Erythroblast (primary cell): ENCODE results near the gene CHFR.

ENCODE experiments used
- GATA1 ChIP-seq: IDR thresholded peaks from 2 replicates; pipeline ENCODE4 v1.6.1; 2011; ENCODE audit warnings: low read depth, mild to moderate bottlenecking, control low read depth, low read length, moderate library complexity
- POLR2A ChIP-seq: IDR thresholded peaks from 2 replicates; pipeline ENCODE4 v1.6.1; 2011; ENCODE audit warnings: mild to moderate bottlenecking, low read length

DNA sequence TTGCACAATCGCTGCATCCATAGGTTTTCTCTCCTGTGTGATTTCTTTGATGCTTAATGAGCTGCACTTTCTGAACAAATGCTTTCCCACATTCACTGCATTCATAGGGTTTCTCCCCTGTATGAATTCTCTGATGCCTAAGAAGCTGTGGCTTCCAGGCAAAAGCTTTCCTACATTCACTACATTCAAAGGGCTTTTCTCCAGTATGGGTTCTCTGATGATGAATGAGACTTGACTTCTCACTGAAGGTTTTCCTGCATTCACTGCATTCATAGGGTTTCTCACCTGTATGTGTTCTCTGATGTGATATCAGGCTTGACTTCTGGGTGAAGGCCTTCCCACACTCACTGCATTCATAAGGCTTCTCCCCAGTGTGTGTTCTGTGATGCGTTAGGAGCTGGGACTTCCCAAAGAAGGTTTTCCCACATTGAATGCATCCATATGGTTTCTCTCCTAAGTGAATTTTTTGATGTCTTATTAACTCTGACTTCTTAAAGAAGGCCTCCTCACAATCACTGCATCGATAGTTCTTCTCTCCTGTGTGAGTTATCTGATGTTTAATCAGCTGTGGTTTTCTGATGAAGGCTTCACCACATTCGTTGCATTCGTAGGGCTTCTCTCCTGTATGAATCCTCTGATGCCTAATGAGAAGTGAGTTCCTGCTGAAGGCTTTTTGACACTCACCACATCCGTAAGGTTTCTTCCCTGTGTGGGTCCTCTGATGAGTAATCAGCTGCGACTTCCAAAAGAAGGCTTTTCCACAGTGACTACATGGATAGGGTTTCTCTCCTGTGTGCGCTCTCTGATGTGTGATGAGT, 38.4 kb upstream of the CHFR start:
- no peak for TF ChIP-seq POLR2A
- no peak for TF ChIP-seq GATA1
